HL-60 (cell line): ENCODE data around the gene CTNNA2.

Experiments used
- DNase-seq, 2 experiments: peaks; one replicate each; pipeline ENCODE4 v3.0.0-alpha.2; 2010 to 2020; ENCODE audit warnings: low read depth in 1 of 2, low spot score in 1 of 2
- H3K27ac ChIP-seq: fragments of 250-450 bp; sonication (Bioruptor Pico); replicated peaks from 2 replicates; pipeline ENCODE4 v1.5.1; 2020; ENCODE audit warnings: mild to moderate bottlenecking, moderate library complexity
- H3K27me3 ChIP-seq: fragments of 250-450 bp; sonication (Bioruptor Pico); 2 replicates; pipeline ENCODE4 v1.5.1; 2021; ENCODE audit warnings: mild to moderate bottlenecking, moderate library complexity; ENCODE audit not compliant: insufficient read depth, poor library complexity, severe bottlenecking
- H3K4me3 ChIP-seq: replicated peaks from 2 replicates; pipeline ENCODE4 v1.5.1; 2011; ENCODE audit warnings: mild to moderate bottlenecking, control low read depth, low read length; ENCODE audit not compliant: insufficient read depth
- GABPA ChIP-seq: IDR thresholded peaks from 2 replicates; pipeline ENCODE4 v1.6.1; 2012; ENCODE audit warnings: low read depth
- POLR2AphosphoS5 ChIP-seq: IDR thresholded peaks from 2 replicates; pipeline ENCODE4 v1.6.1; 2012; ENCODE audit warnings: low read depth
- SPI1 ChIP-seq: IDR thresholded peaks from 2 replicates; pipeline ENCODE4 v1.6.1; 2012; ENCODE audit warnings: low read depth, mild to moderate bottlenecking, borderline replicate concordance
- TF ChIP-seq, protein P1 (sequence below): IDR thresholded peaks from one replicate; pipeline ENCODE4 v1.5.1; 2011; ENCODE audit warnings: low read length, control low read depth, inconsistent platforms; ENCODE audit not compliant: insufficient read depth
- TF ChIP-seq, protein P2 (sequence below): IDR thresholded peaks from 2 replicates; pipeline ENCODE4 v1.6.1; 2012; ENCODE audit warnings: low read depth; ENCODE audit not compliant: insufficient replicate concordance

Gene CTNNA2

DNA sequence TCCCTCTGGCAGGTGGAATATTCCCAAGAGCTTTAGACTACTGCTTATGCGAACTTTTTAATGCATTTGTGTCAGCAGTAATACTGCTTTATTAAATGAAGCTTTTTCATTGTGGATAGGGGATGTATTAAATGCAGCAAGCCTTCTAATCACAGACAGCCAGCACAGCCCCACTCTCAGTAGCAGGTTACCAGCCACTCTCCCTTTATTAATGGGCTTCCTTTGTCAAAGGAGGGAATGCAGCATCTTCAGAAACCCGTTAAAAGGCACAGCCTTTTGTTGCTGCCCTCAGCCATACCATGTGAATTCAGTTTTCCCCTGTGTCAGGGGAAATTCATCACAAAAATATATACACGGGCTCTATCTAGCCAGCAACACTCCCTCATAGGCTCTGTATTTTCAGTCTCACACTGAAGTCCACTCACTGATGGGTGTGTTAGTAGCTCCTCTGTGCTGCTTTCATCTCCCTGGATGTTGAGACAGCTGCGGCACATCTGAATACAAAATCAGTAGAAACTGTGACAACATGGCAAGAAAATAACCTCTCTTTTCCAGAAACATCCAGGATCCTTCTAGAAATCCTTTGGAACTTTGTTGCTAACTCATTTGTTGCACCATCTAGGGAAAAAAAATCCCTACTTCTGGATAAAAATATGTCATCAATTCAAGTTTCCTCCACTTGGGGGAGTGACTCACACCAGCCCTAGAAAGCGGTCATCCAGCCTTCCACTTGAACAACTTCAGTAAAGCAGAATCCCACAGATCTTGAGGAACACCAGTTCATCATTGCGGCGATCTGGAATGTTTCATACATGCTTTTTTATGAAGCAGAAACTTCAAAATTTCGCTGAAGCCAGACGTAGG, 743.3 kb downstream of the CTNNA2 start:
- Histone ChIP-seq H3K27me3 (no peaks in the 10 kb centered on the region), H3K27ac (no peak overlapping the region), H3K4me3 (no peak overlapping the region)
- no peak for TF ChIP-seq POLR2AphosphoS5
- no peak for DNase-seq

DNA sequence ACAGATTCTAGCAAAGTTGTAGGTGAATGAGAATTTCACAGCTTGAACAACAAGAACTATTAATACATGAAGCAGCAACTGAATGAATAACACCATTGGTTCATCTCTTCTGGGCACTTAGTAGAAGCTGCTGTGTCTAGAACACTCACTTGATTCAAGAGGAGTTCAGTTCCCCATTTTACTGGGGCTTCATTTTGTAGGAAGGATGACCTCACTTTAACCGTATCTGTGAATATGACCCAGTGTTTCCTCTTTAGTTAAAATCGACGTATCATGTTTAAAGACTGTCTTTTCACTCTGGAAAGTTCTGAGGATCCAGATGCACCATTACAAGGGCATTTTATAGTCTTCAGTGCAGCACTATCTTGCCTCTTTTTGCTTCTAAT, 743.9 kb downstream of the CTNNA2 start:
- Histone ChIP-seq H3K27ac (no peak overlapping the region), H3K4me3 (no peak overlapping the region), H3K27me3 (no peaks in the 10 kb centered on the region)
- TF ChIP-seq, protein P1, sequence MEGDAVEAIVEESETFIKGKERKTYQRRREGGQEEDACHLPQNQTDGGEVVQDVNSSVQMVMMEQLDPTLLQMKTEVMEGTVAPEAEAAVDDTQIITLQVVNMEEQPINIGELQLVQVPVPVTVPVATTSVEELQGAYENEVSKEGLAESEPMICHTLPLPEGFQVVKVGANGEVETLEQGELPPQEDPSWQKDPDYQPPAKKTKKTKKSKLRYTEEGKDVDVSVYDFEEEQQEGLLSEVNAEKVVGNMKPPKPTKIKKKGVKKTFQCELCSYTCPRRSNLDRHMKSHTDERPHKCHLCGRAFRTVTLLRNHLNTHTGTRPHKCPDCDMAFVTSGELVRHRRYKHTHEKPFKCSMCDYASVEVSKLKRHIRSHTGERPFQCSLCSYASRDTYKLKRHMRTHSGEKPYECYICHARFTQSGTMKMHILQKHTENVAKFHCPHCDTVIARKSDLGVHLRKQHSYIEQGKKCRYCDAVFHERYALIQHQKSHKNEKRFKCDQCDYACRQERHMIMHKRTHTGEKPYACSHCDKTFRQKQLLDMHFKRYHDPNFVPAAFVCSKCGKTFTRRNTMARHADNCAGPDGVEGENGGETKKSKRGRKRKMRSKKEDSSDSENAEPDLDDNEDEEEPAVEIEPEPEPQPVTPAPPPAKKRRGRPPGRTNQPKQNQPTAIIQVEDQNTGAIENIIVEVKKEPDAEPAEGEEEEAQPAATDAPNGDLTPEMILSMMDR: no peak
- peak; percentile 88 for TF ChIP-seq SPI1
- peak in 1 of 2 experiments; percentile 1 for DNase-seq

DNA sequence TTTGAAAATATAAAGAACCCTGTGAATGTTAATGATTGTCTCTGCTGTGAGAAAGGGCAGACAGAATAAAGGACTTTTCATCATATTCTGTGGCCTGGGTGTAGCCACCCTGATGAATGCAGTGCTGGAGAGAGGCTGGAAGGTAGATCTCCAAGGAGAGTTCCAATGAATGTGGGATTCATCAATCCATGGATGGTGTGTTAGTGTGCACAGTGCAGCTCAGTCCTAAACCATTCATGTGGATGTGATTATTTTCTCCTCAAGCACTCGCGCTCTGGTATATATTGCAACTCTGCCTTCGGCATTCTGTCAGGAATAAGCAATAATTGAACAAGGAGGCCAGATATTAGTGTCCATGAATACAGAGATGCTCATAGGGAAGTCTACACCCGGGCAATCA, 744.6 kb downstream of the CTNNA2 start:
- H3K27ac ChIP-seq: no peak overlapping the region
- H3K4me3 ChIP-seq: no peak overlapping the region
- no peaks in the 10 kb centered on the region for H3K27me3 ChIP-seq
- TF ChIP-seq POLR2AphosphoS5: no peak
- TF ChIP-seq, protein P2, sequence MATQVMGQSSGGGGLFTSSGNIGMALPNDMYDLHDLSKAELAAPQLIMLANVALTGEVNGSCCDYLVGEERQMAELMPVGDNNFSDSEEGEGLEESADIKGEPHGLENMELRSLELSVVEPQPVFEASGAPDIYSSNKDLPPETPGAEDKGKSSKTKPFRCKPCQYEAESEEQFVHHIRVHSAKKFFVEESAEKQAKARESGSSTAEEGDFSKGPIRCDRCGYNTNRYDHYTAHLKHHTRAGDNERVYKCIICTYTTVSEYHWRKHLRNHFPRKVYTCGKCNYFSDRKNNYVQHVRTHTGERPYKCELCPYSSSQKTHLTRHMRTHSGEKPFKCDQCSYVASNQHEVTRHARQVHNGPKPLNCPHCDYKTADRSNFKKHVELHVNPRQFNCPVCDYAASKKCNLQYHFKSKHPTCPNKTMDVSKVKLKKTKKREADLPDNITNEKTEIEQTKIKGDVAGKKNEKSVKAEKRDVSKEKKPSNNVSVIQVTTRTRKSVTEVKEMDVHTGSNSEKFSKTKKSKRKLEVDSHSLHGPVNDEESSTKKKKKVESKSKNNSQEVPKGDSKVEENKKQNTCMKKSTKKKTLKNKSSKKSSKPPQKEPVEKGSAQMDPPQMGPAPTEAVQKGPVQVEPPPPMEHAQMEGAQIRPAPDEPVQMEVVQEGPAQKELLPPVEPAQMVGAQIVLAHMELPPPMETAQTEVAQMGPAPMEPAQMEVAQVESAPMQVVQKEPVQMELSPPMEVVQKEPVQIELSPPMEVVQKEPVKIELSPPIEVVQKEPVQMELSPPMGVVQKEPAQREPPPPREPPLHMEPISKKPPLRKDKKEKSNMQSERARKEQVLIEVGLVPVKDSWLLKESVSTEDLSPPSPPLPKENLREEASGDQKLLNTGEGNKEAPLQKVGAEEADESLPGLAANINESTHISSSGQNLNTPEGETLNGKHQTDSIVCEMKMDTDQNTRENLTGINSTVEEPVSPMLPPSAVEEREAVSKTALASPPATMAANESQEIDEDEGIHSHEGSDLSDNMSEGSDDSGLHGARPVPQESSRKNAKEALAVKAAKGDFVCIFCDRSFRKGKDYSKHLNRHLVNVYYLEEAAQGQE: no peak
- TF ChIP-seq, protein P1: no peak
- TF ChIP-seq SPI1: no peak
- no peak for TF ChIP-seq GABPA
- no peak for DNase-seq

DNA sequence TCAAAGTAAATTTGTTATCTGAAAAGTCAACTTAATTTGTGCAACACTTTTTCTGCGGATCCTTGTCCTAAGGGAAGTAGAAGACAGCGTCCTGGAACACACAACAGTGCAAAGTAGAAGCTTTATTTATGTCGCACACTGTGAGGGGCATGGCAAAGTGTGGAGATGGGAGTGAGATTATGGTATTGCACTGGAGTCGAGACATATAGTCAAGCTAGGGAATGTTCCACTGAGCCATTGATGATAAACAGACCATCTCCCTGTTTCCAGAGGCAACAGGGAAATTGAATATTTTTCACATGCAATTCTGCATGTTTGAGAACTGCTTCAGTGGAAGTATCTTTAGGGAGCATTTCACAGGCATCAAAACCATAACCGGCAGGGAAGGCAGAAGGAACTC, 745.5 kb downstream of the CTNNA2 start:
- no peak for DNase-seq
- H3K27me3 ChIP-seq: no peaks in the 10 kb centered on the region
- TF ChIP-seq, protein P2: no peak
- TF ChIP-seq SPI1: no peak
- TF ChIP-seq POLR2AphosphoS5: no peak
- TF ChIP-seq, protein P1: no peak
- no peak for TF ChIP-seq GABPA
- H3K4me3 ChIP-seq: no peak overlapping the region
- H3K27ac ChIP-seq: no peak overlapping the region
